BLaER1 treated with 17β-estradiol and CSF1 and Interleukin-3, amounts not matched to agents 10 nM and 100 nM (cell line): ENCODE results near the gene AHDC1.

Experiments used
- H3K27ac ChIP-seq, 11 experiments: shearing (Covaris generic); formaldehyde crosslinking; 2 replicates each; pipeline ENCODE4 v1.8.1; 2022
- H3K27me3 ChIP-seq, 11 experiments: shearing (Covaris generic); formaldehyde crosslinking; 2 replicates each; pipeline ENCODE4 v1.8.1; 2022
- H3K36me3 ChIP-seq, 11 experiments: shearing (Covaris generic); formaldehyde crosslinking; 2 replicates each; pipeline ENCODE4 v1.8.1; 2022
- H3K4me1 ChIP-seq, 10 experiments: shearing (Covaris generic); formaldehyde crosslinking; 2 replicates each; pipeline ENCODE4 v1.8.1; 2022
- H3K4me2 ChIP-seq, 11 experiments: shearing (Covaris generic); formaldehyde crosslinking; 2 replicates each; pipeline ENCODE4 v1.8.1; 2022
- H3K4me3 ChIP-seq, 10 experiments: shearing (Covaris generic); formaldehyde crosslinking; 2 replicates each; pipeline ENCODE4 v1.8.1; 2022
- H3K9ac ChIP-seq, 11 experiments: shearing (Covaris generic); formaldehyde crosslinking; 2 replicates each; pipeline ENCODE4 v1.8.1; 2022
- H3K9me3 ChIP-seq, 11 experiments: shearing (Covaris generic); formaldehyde crosslinking; replicated peaks in 1 of 11; 2 replicates each; pipeline ENCODE4 v1.8.1; 2022
- H4K20me1 ChIP-seq, 11 experiments: shearing (Covaris generic); formaldehyde crosslinking; 2 replicates each; pipeline ENCODE4 v1.8.1; 2022
- Cebpa-rat ChIP-seq, 11 experiments: shearing (Covaris generic); IDR thresholded peaks; 2 replicates each; pipeline ENCODE4 v1.8.1; 2022

The AHDC1 gene, protein sequence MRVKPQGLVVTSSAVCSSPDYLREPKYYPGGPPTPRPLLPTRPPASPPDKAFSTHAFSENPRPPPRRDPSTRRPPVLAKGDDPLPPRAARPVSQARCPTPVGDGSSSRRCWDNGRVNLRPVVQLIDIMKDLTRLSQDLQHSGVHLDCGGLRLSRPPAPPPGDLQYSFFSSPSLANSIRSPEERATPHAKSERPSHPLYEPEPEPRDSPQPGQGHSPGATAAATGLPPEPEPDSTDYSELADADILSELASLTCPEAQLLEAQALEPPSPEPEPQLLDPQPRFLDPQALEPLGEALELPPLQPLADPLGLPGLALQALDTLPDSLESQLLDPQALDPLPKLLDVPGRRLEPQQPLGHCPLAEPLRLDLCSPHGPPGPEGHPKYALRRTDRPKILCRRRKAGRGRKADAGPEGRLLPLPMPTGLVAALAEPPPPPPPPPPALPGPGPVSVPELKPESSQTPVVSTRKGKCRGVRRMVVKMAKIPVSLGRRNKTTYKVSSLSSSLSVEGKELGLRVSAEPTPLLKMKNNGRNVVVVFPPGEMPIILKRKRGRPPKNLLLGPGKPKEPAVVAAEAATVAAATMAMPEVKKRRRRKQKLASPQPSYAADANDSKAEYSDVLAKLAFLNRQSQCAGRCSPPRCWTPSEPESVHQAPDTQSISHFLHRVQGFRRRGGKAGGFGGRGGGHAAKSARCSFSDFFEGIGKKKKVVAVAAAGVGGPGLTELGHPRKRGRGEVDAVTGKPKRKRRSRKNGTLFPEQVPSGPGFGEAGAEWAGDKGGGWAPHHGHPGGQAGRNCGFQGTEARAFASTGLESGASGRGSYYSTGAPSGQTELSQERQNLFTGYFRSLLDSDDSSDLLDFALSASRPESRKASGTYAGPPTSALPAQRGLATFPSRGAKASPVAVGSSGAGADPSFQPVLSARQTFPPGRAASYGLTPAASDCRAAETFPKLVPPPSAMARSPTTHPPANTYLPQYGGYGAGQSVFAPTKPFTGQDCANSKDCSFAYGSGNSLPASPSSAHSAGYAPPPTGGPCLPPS (N-terminal part only)

DNA sequence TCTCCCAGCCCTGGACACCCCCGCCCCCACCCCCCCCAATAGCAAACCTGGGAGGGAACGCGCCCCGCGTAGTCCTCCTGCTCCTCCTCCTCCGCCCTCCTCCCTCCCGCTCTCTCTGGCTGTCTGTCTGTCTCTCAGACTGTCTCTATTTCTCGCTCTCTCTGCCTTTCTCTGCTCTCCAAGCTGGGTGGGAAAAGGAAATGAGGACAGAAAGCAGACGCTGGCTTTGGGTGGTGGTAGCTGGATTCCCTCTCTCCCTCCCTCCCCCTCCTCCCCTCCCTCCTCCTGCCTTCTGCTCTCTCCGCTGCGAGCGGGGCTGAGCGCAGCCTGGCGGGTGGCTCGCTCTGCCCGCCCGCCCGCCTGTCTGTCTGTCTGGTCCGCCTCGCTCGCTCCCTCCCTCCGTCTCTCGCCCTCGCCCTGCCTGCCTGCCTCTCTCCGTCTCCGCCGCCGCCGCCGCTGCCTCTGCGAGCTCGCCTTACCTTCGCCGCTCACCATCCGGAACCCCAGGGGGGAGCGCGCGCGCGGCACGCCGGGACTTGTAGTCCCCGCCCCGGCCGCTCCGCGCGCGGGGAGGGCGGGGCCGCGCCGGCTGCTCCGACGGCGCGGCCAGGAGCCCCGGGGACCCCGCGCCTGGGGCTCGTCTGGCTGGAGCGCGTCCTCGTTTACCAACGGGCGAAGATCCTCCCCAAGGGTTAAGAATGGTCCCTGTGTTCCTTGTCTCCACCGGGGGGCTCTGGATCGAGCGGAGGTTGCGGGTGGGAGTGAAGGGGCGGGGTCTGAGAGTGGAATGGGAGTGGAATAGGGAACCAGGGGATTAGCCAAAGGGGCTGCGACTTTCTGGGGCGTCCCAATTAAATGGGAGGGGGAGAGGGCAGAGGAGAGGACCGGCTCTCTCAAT is at the start of gene AHDC1:
AHDC1 (minus strand) TSS at position 464 of the 898 bp plus-strand sequence. CDS start 52,029 bp downstream, outside the sequence.
- Histone ChIP-seq H3K9me3 (no peaks in the 10 kb centered on the region), H3K4me3 (peak within 1 kb of the TSS; percentile 88 to 99 (median 94)), H3K27ac (peak within 1 kb of the TSS; percentile 56 to 91 (median 85); a peak in 21 of 22 replicates), H3K27me3 (no peaks in the 10 kb centered on the region), H3K9ac (peak within 1 kb of the TSS; percentile 86 to 95 (median 92)), H3K4me2 (peak within 1 kb of the TSS; percentile 61 to 97 (median 85)), H4K20me1 (peaks cover 28 to 39% (median 36%) of the 10 kb centered on the region in 11 experiments), H3K4me1 (peaks cover 72 to 80% (median 78%) of the 10 kb centered on the region in 10 experiments), H3K36me3 (no peaks in the 10 kb centered on the region)
- no peak for TF ChIP-seq Cebpa-rat (IDR thresholded peaks at IDR 0.05)

DNA sequence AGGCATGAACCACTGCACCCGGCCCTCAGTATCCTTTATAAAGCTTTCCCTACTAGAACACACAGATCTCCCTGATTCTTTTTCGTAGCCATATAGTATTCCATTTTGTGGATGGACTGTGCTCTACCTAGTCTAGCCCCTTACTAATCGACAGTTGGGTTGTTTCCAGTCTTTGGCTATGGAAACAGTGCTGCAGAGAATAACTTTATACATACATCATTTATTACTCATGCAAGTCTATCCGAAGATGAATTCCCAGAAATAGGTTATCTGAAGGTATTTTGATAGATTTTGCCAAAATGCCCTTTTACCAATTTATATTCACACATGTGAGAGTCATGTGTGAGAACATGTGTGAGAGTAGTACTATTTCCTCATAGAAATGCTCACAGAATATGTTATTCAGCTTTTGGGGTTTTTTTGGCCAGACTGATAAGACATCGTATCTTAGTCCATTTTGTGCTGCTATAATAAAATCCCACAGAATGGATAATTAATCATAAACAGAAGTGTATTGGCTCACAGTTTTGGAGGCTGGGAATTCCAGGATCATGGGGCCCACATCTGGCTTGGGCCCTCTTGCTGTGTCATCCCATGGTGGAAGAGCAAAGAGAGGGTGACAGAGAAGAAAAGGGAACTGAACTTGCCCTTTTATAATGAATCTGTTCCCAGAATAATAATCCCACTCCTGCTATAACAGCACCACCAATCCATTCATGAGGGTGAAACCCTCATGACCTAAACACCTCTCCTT is 48.3 kb upstream of the AHDC1 start:
- Histone ChIP-seq H3K36me3 (no peaks in the 10 kb centered on the region), H3K27ac (peak overlapping the region in 1 of 11 experiments; percentile 16; a peak in 1 of 22 replicates), H3K27me3 (no peaks in the 10 kb centered on the region), H3K9ac (no peak overlapping the region), H3K9me3 (no peaks in the 10 kb centered on the region), H3K4me2 (peak overlapping the region in 3 of 11 experiments; percentile 4 to 52 (median 24); a peak in 4 of 22 replicates), H3K4me1 (peaks cover 47 to 73% (median 57%) of the 10 kb centered on the region in 10 experiments), H3K4me3 (no peak overlapping the region), H4K20me1 (no peaks in the 10 kb centered on the region)
- TF ChIP-seq Cebpa-rat (IDR thresholded peaks at IDR 0.05): no peak

DNA sequence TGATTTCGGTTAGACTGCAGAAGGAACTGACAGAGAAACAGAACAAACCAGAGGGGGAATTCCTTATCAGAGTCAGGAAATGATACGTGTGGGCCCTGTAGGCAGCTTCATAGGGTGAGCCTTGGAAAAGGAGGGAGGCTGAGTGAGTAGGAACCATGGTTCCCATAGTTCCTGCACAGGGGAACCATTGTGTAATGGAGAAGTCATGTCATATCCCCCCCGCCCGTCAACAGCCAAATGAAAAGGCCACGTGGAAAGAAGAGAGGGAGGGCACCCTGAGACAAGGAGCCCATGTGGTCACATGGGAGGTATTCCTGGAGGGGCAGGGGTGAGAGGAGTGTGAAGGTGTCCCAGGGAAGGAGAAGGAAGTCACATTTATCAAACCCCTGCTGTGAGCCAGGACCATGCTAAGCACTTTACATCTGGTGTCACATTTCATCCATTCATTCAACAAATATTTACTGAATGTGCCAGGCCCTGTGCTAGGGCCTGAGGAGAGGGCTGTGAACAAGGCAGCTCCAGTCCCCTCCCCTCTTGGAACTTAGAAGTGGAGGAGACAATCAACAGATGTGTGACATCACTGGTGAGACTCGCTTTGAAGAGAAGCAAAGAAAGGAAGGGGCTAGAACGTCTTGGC is 46.7 kb upstream of the AHDC1 start:
- no peaks in the 10 kb centered on the region for H3K27me3 ChIP-seq
- peak overlapping the region in 9 of 11 experiments; percentile 2 to 52 (median 14); a peak in 11 of 22 replicates for H3K27ac ChIP-seq

DNA sequence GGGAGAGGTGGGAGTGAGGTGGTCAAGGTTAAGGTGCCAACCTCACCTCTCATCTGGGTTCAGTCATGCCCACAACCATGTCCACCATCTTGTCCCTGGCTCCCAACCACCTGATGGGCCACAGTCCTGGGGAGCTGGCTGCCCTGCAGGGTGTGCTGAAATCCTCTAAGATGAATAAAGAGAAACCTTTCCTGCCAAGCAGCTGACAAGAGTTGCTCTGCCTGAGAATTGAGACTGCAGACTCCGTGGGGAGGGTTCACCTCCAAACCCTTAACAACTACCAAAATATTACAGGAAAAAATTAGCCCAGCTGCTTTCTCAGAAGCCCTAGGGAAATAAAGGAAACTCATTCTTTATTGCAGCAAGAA is 46.2 kb upstream of the AHDC1 start:
- H3K27ac ChIP-seq: peak overlapping the region in 7 of 11 experiments; percentile 2 to 52 (median 14); a peak in 5 of 22 replicates
- H3K36me3 ChIP-seq: no peaks in the 10 kb centered on the region
- H3K4me1 ChIP-seq: peaks cover 37 to 61% (median 48%) of the 10 kb centered on the region in 10 experiments
- H3K9ac ChIP-seq: peak overlapping the region in 3 of 11 experiments; percentile 4 to 24 (median 18); a peak in 2 of 22 replicates
- TF ChIP-seq Cebpa-rat (IDR thresholded peaks at IDR 0.05): no peak
- no peak overlapping the region for H3K4me3 ChIP-seq
- no peaks in the 10 kb centered on the region for H3K27me3 ChIP-seq
- H3K9me3 ChIP-seq: no peaks in the 10 kb centered on the region
- no peaks in the 10 kb centered on the region for H4K20me1 ChIP-seq
- peak overlapping the region; percentile 20 to 75 (median 58) for H3K4me2 ChIP-seq

More for the DNA sequence above, 46.7 kb upstream of the AHDC1 start:
- no peak overlapping the region for H3K4me3 ChIP-seq
- H3K9ac ChIP-seq: peak overlapping the region in 4 of 11 experiments; percentile 4 to 24 (median 13); a peak in 2 of 22 replicates
- no peak for TF ChIP-seq Cebpa-rat (IDR thresholded peaks at IDR 0.05)
- peaks cover 42 to 66% (median 53%) of the 10 kb centered on the region in 10 experiments for H3K4me1 ChIP-seq
- no peaks in the 10 kb centered on the region for H3K9me3 ChIP-seq
- H3K4me2 ChIP-seq: peak overlapping the region; percentile 20 to 75 (median 58)
- no peaks in the 10 kb centered on the region for H3K36me3 ChIP-seq
- H4K20me1 ChIP-seq: no peaks in the 10 kb centered on the region

DNA sequence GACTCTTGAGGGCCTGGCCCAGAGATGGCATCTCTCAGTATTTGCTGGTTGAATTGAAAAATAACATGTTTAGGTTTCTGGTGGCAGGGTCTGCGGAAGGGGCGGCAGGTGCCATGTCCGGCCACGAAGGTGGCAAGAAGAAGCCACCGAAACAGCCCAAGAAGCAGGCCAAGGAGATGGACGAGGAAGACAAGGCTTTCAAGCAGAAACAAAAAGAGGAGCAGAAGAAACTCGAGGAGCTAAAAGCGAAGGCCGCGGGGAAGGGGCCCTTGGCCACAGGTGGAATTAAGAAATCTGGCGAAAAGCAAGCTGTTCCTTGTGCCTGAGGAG is 45.3 kb upstream of the AHDC1 start:
- no peak overlapping the region for H3K4me2 ChIP-seq
- H3K27ac ChIP-seq: no peak overlapping the region
- no peaks in the 10 kb centered on the region for H4K20me1 ChIP-seq
- H3K36me3 ChIP-seq: no peaks in the 10 kb centered on the region
- TF ChIP-seq Cebpa-rat (IDR thresholded peaks at IDR 0.05): no peak
- no peak overlapping the region for H3K4me3 ChIP-seq
- no peak overlapping the region; a peak in 1 of 22 replicates for H3K9ac ChIP-seq
- peaks cover 35 to 56% (median 43%) of the 10 kb centered on the region in 10 experiments for H3K4me1 ChIP-seq
- H3K9me3 ChIP-seq: no peaks in the 10 kb centered on the region
- H3K27me3 ChIP-seq: no peaks in the 10 kb centered on the region

DNA sequence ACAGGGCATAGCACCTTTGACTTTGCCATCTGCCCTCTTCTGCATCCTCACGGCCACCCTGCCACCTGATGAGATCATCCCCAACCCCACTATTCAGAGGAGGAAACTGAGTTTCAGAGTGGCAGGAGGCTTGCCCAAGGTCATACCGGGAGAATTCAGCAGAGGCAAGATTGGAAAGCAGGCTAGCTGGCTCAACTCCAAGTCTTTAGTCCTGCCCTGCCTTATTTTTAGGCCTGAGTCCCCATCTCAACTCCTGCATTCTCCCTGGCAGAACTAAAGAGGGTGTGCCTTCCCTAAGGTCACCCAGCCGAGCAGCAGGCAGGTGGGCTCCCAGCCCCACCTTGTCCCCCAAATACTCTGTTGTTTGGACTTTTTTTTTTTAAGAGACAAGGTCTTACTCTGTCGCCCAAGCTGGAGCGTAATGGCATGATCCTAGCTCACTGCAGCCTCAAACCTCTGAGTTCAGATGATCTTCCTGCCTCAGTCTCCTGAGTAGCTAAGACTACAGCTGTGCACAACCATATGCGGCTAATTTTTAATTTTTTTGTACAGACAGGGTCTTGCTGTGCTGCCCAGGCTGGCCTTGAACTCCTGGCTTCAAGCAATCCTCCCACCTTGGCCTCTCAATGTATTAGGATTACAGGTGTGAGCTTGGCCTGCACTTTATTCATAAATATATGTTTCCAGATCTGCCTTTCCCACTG is 44.8 kb upstream of the AHDC1 start:
- TF ChIP-seq Cebpa-rat (IDR thresholded peaks at IDR 0.05): no peak
- Histone ChIP-seq H3K4me1 (peaks cover 34 to 56% (median 40%) of the 10 kb centered on the region in 10 experiments), H3K4me2 (no peak overlapping the region), H4K20me1 (no peaks in the 10 kb centered on the region), H3K27me3 (no peaks in the 10 kb centered on the region), H3K9me3 (no peaks in the 10 kb centered on the region), H3K27ac (no peak overlapping the region), H3K36me3 (no peaks in the 10 kb centered on the region), H3K4me3 (no peak overlapping the region), H3K9ac (no peak overlapping the region; a peak in 1 of 22 replicates)

DNA sequence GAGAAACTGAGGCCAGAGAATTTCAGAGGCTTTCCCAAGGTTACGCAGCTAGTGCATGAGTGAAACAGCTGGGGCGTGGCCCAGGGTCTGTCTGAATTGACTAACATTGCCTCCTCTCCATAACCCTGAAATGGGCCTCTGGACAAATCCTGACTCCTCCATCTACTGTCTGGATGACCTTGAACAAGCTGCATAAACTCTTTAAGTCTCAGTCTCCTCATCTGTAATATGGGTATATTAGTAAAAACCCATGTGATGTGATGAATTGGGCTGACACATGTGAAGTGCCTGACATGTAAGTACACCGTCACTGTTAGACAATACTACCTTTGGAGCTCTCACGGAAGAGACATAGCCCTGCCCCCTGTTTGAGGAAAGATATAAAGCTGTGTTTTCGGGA is 43.4 kb upstream of the AHDC1 start:
- H3K27me3 ChIP-seq: no peaks in the 10 kb centered on the region
- H3K4me2 ChIP-seq: peak overlapping the region in 1 of 11 experiments; percentile 40; a peak in 1 of 22 replicates
- no peaks in the 10 kb centered on the region for H3K36me3 ChIP-seq
- no peak overlapping the region for H3K9ac ChIP-seq
- no peak for TF ChIP-seq Cebpa-rat (IDR thresholded peaks at IDR 0.05)
- H3K4me3 ChIP-seq: no peak overlapping the region
- H4K20me1 ChIP-seq: no peaks in the 10 kb centered on the region
- no peaks in the 10 kb centered on the region for H3K9me3 ChIP-seq
- peaks cover 24 to 47% (median 38%) of the 10 kb centered on the region in 10 experiments for H3K4me1 ChIP-seq
- no peak overlapping the region for H3K27ac ChIP-seq
